Trophoblast cell (in vitro differentiated cells and primary cell): Measurements from ENCODE around the gene NHERF1.

Source experiments
- DNase-seq, 2 donors: peaks; one replicate each; pipeline ENCODE4 v3.0.0-alpha.2; 2016
- H2AFZ ChIP-seq: 2 replicates; pipeline ENCODE4 v1.6.1; 2013; ENCODE audit warnings: low read length, moderate library complexity, mild to moderate bottlenecking; ENCODE audit not compliant: insufficient read depth, poor library complexity
- H2AK5ac ChIP-seq: 2 replicates; pipeline ENCODE4 v1.6.1; 2013; ENCODE audit warnings: mild to moderate bottlenecking, low read length
- H2BK120ac ChIP-seq: 2 replicates; pipeline ENCODE4 v1.6.1; 2013; ENCODE audit warnings: low read length, mild to moderate bottlenecking, moderate library complexity; ENCODE audit not compliant: insufficient read depth, poor library complexity
- H2BK12ac ChIP-seq: 2 replicates; pipeline ENCODE4 v1.6.1; 2013; ENCODE audit warnings: mild to moderate bottlenecking, low read length, moderate library complexity
- H2BK5ac ChIP-seq: 2 replicates; pipeline ENCODE4 v1.6.1; 2013; ENCODE audit warnings: low read length, low read depth, moderate library complexity, mild to moderate bottlenecking; ENCODE audit not compliant: poor library complexity
- H3K14ac ChIP-seq: 2 replicates; pipeline ENCODE4 v1.6.1; 2013; ENCODE audit warnings: mild to moderate bottlenecking, low read length
- H3K18ac ChIP-seq: 2 replicates; pipeline ENCODE4 v1.6.1; 2013; ENCODE audit warnings: mild to moderate bottlenecking, low read length
- H3K23ac ChIP-seq: 2 replicates; pipeline ENCODE4 v1.6.1; 2013; ENCODE audit warnings: low read length
- H3K27ac ChIP-seq: 2 replicates; pipeline ENCODE4 v1.5.1; 2013; ENCODE audit warnings: low read depth, mild to moderate bottlenecking, inconsistent platforms, low read length, moderate library complexity
- H3K27me3 ChIP-seq: 2 replicates; pipeline ENCODE4 v1.6.1; 2013; ENCODE audit warnings: inconsistent platforms, mild to moderate bottlenecking, low read length, moderate library complexity; ENCODE audit not compliant: insufficient read depth
- H3K36me3 ChIP-seq, 2 experiments: 1 replicate in 1 of 2; 2 replicates in 1 of 2; pipeline ENCODE4 v1.6.1; 2013; ENCODE audit warnings: low read length in 2 of 2, mild to moderate bottlenecking in 2 of 2, moderate library complexity in 1 of 2; ENCODE audit not compliant: insufficient read depth in 2 of 2, control insufficient read depth in 1 of 2
- H3K4ac ChIP-seq: 2 replicates; pipeline ENCODE4 v1.6.1; 2013; ENCODE audit warnings: low read depth, mild to moderate bottlenecking, low read length, moderate library complexity
- H3K4me1 ChIP-seq, 2 experiments: 1 replicate in 1 of 2; 2 replicates in 1 of 2; pipeline ENCODE4 v1.6.1; 2013; ENCODE audit warnings: low read length in 2 of 2, mild to moderate bottlenecking in 2 of 2, moderate library complexity in 1 of 2; ENCODE audit not compliant: insufficient read depth in 2 of 2, control insufficient read depth in 1 of 2
- H3K4me2 ChIP-seq: 2 replicates; pipeline ENCODE4 v1.6.1; 2013; ENCODE audit warnings: inconsistent platforms, mild to moderate bottlenecking, low read length, moderate library complexity
- H3K4me3 ChIP-seq: 2 replicates; pipeline ENCODE4 v1.5.1; 2013; ENCODE audit warnings: mild to moderate bottlenecking, low read depth, low read length, inconsistent platforms
- H3K79me1 ChIP-seq: one replicate; pipeline ENCODE4 v1.6.1; 2013; ENCODE audit warnings: low read length
- H3K79me2 ChIP-seq: 2 replicates; pipeline ENCODE4 v1.6.1; 2013; ENCODE audit warnings: low read length, mild to moderate bottlenecking; ENCODE audit not compliant: control insufficient read depth, insufficient read depth, poor library complexity
- H3K9ac ChIP-seq: 2 replicates; pipeline ENCODE4 v1.6.1; 2013; ENCODE audit warnings: mild to moderate bottlenecking, low read length
- H3K9me3 ChIP-seq: 2 replicates; pipeline ENCODE4 v1.6.1; 2013; ENCODE audit warnings: low read depth, mild to moderate bottlenecking, control low read depth, inconsistent platforms, low read length; ENCODE audit not compliant: insufficient read depth
- H4K12ac ChIP-seq: 2 replicates; pipeline ENCODE4 v1.6.1; 2013; ENCODE audit warnings: low read depth, mild to moderate bottlenecking, low read length, moderate library complexity
- H4K8ac ChIP-seq: 2 replicates; pipeline ENCODE4 v1.6.1; 2013; ENCODE audit warnings: low read depth, mild to moderate bottlenecking, low read length, moderate library complexity
- H4K91ac ChIP-seq: one replicate; pipeline ENCODE4 v1.6.1; 2013; ENCODE audit warnings: low read depth, mild to moderate bottlenecking, low read length, moderate library complexity
- WGBS: extraction: QIAGEN DNeasy Blood & Tissue Kit; methylation state at CpG from one replicate; pipeline ENCODE4 v1.1.7; 2013; ENCODE audit warnings: missing lambda C conversion rate; ENCODE audit not compliant: insufficient read length, insufficient coverage; ENCODE audit errors: extremely low coverage; 5-methylcytosine and 5-hydroxymethylcytosine counted together

The NHERF1 gene

DNA sequence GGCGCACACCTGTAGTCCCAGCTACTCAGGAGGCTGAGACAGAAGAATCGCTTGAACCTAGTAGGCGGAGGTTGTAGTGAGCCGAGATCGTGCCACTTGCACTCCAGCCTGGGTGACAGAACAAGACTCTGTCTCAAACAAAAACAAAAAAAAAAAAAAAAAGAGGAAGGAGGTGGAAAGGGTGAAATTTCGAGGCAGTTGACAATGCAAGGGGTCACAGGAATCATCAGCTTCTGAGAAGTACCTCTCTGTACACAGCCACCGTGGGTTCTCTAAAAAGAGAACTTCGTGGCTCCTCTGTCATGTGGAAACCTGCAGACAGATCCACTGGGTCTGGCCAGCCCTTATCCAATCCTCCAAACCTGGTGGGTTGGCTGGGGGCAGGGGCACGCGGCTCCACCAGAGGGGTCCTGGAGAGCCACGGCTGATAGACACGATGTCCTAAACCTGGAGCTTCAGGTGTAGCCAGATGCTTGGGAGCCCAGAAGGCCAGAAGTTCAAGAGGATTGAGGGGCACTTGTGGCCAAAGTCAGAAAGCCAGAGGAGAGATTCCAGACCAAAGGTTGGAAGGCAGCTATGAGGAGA lies 35.2 kb upstream of the NHERF1 start:
- H2AFZ ChIP-seq, result no peak overlapping the region
- no peak overlapping the region for H4K8ac ChIP-seq
- no peak overlapping the region for H4K91ac ChIP-seq
- no peak overlapping the region for H3K4ac ChIP-seq
- H4K12ac ChIP-seq, result no peak overlapping the region
- H2BK12ac ChIP-seq, result no peak overlapping the region
- H3K23ac ChIP-seq, result no peak overlapping the region
- no peaks in the 10 kb centered on the region for H3K9me3 ChIP-seq
- H3K27ac ChIP-seq, result no peak overlapping the region
- H3K27me3 ChIP-seq, result no peaks in the 10 kb centered on the region
- H2AK5ac ChIP-seq, result no peak overlapping the region
- no peak overlapping the region for H3K18ac ChIP-seq
- H3K4me1 ChIP-seq, result no peaks in the 10 kb centered on the region
- no peak overlapping the region for H3K4me3 ChIP-seq
- no peak overlapping the region for H2BK5ac ChIP-seq
- WGBS, result no CpG with 5 or more reads among the region's 12 CpGs
- H2BK120ac ChIP-seq, result no peak overlapping the region
- no peak overlapping the region for H3K4me2 ChIP-seq
- H3K79me2 ChIP-seq, result no peaks in the 10 kb centered on the region
- H3K79me1 ChIP-seq, result no peaks in the 10 kb centered on the region
- H3K14ac ChIP-seq, result no peak overlapping the region
- no peaks in the 10 kb centered on the region for H3K36me3 ChIP-seq
- no peak for DNase-seq
- H3K9ac ChIP-seq, result no peak overlapping the region

DNA sequence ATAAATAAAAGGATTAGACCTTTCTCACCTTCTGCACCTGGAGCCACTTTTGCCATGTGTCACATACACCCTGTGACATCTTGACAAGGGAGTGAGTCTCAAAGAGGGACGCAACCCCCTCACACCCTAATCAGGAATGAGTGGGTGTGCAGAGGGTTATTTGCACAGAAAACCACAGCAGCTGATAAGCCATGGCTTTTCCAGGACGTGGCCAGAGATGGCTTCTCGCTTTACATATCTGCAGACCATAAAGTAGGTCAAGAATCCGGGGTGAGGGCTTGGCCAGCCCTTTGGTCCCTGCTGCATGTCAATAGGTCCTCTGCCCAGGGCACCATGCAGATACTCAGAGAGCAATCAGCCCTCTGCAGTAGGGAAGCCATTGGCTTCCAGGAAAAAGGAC lies 33.3 kb upstream of the NHERF1 start:
- Histone ChIP-seq H3K4me3 (no peak overlapping the region), H3K23ac (no peak overlapping the region), H3K79me1 (no peaks in the 10 kb centered on the region), H2BK120ac (no peak overlapping the region), H2BK5ac (no peak overlapping the region), H2AFZ (no peak overlapping the region), H3K14ac (no peak overlapping the region), H3K4me1 (no peaks in the 10 kb centered on the region), H3K27ac (no peak overlapping the region), H4K8ac (no peak overlapping the region), H3K4me2 (no peak overlapping the region), H3K79me2 (no peaks in the 10 kb centered on the region), H3K9me3 (peaks cover 2% of the 10 kb centered on the region), H4K12ac (no peak overlapping the region), H2AK5ac (no peak overlapping the region), H4K91ac (no peak overlapping the region), H3K27me3 (no peaks in the 10 kb centered on the region), H3K36me3 (no peaks in the 10 kb centered on the region), H3K9ac (no peak overlapping the region), H3K4ac (no peak overlapping the region), H2BK12ac (no peak overlapping the region), H3K18ac (no peak overlapping the region)
- no CpG with 5 or more reads among the region's 4 CpGs for WGBS
- DNase-seq, result no peak

DNA sequence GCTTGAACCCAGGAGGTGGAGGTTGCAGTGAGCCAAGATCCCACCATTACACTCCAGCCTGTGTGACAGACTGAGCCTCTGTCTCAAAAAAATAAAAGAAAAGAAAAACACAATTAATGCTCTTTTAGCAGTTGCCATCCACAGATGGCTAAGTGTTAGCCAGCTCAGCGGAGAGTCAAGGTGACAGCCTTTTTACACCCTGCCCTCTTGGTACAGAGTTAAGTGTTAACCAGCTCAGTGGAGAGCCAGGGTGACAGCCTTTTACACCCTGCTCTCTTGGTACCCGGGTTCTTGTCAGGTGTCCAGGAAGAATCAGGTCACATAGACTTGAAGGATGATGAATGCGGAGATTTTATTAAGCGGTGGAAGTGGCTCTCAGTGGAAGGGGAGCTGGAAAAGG lies 27.9 kb upstream of the NHERF1 start:
- no peak overlapping the region for H3K4ac ChIP-seq
- H2AFZ ChIP-seq, result no peak overlapping the region
- H3K9ac ChIP-seq, result no peak overlapping the region
- H3K23ac ChIP-seq, result no peak overlapping the region
- H2AK5ac ChIP-seq, result no peak overlapping the region
- H4K91ac ChIP-seq, result no peak overlapping the region
- no peaks in the 10 kb centered on the region for H3K27me3 ChIP-seq
- no CpG with 5 or more reads among the region's 4 CpGs for WGBS
- H2BK5ac ChIP-seq, result no peak overlapping the region
- H4K12ac ChIP-seq, result no peak overlapping the region
- H2BK12ac ChIP-seq, result no peak overlapping the region
- no peaks in the 10 kb centered on the region for H3K36me3 ChIP-seq
- H3K79me1 ChIP-seq, result no peaks in the 10 kb centered on the region
- no peak overlapping the region for H3K18ac ChIP-seq
- H3K4me2 ChIP-seq, result no peak overlapping the region
- no peaks in the 10 kb centered on the region for H3K79me2 ChIP-seq
- no peak overlapping the region for H2BK120ac ChIP-seq
- peaks cover 2% of the 10 kb centered on the region for H3K9me3 ChIP-seq
- H3K27ac ChIP-seq, result no peak overlapping the region
- no peak overlapping the region for H3K14ac ChIP-seq
- no peaks in the 10 kb centered on the region for H3K4me1 ChIP-seq
- no peak for DNase-seq
- no peak overlapping the region for H4K8ac ChIP-seq
- H3K4me3 ChIP-seq, result no peak overlapping the region

DNA sequence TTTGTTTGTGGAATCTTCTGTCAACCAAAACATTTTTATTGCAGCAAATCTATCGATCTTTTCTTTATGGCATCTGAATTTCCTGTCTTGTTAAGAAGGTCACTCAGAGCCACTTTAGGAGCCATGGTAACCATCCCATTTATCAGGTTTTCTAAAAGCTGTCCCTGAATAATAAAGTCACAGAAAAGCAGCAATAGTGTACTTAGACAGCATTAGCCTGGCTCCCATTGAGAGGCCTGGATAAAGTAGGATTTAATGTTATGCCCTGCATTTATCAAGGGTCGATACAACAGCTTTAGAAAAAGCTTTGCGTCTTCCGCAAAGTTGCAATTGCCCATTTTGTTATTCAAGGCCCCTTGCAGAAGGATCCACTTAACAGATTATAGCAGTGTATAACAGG lies 25.6 kb upstream of the NHERF1 start:
- Histone ChIP-seq H3K4ac (no peak overlapping the region), H2AFZ (no peak overlapping the region), H3K4me3 (no peak overlapping the region), H3K14ac (no peak overlapping the region), H2BK5ac (no peak overlapping the region), H4K8ac (no peak overlapping the region), H4K12ac (no peak overlapping the region), H3K9me3 (peaks cover 2% of the 10 kb centered on the region), H3K4me2 (no peak overlapping the region), H3K23ac (no peak overlapping the region), H3K36me3 (no peaks in the 10 kb centered on the region), H3K79me2 (no peaks in the 10 kb centered on the region), H3K4me1 (no peaks in the 10 kb centered on the region), H4K91ac (no peak overlapping the region), H3K27ac (no peak overlapping the region), H3K9ac (no peak overlapping the region), H3K18ac (no peak overlapping the region), H3K79me1 (no peaks in the 10 kb centered on the region), H2BK120ac (no peak overlapping the region), H3K27me3 (no peaks in the 10 kb centered on the region), H2AK5ac (no peak overlapping the region), H2BK12ac (no peak overlapping the region)
- no CpG with 5 or more reads among the region's 4 CpGs for WGBS
- no peak for DNase-seq
